CD14-positive monocyte (primary cell): ENCODE results near the gene STAC. TPM values are rescaled to one million over a fixed set of nuclear protein-coding genes. Genes with fewer than 3 reads are reported as not detected.

Experiments used
- DNase-seq, 3 donors: peaks; one replicate each; pipeline ENCODE4 v3.0.0-alpha.2; 2011 to 2022
- H2AFZ ChIP-seq: 2 replicates; pipeline ENCODE4 v1.6.0; 2012; ENCODE audit warnings: mild to moderate bottlenecking, low read depth, low read length, inconsistent platforms; ENCODE audit not compliant: insufficient read depth, poor library complexity, severe bottlenecking
- H3K27ac ChIP-seq, 2 donors: 1 replicate in 1 of 2; 2 replicates in 1 of 2; pipeline ENCODE4 v1.5.1; 2012 to 2013; ENCODE audit warnings: low read length in 2 of 2, control low read depth in 1 of 2, inconsistent platforms in 1 of 2, low read depth in 1 of 2, mild to moderate bottlenecking in 1 of 2
- H3K27me3 ChIP-seq, 2 donors: one replicate each; pipeline versions ENCODE4 v1.6.0 to v1.6.1; 2011 to 2013; ENCODE audit warnings: low read length in 2 of 2; ENCODE audit not compliant: control insufficient read depth in 2 of 2, insufficient read depth in 2 of 2
- H3K36me3 ChIP-seq, 2 donors: replicated peaks in 1 of 2; 1 replicate in 1 of 2; 2 replicates in 1 of 2; pipeline versions ENCODE4 v1.5.1 to v1.6.1; 2012 to 2013; ENCODE audit warnings: low read length in 2 of 2, control low read depth in 1 of 2, inconsistent platforms in 1 of 2, mild to moderate bottlenecking in 1 of 2; ENCODE audit not compliant: insufficient read depth in 2 of 2, control insufficient read depth in 1 of 2
- H3K4me1 ChIP-seq, 2 donors: 1 replicate in 1 of 2; 2 replicates in 1 of 2; pipeline versions ENCODE4 v1.5.1 to v1.6.1; 2012 to 2013; ENCODE audit warnings: low read length in 2 of 2, control low read depth in 1 of 2, inconsistent platforms in 1 of 2, mild to moderate bottlenecking in 1 of 2, moderate library complexity in 1 of 2; ENCODE audit not compliant: insufficient read depth in 2 of 2, control insufficient read depth in 1 of 2
- H3K4me2 ChIP-seq: replicated peaks from 2 replicates; pipeline ENCODE3; 2012; ENCODE audit warnings: low read length, moderate library complexity, mild to moderate bottlenecking; ENCODE audit not compliant: poor library complexity, severe bottlenecking; ENCODE audit errors: extremely low read depth
- H3K4me3 ChIP-seq, 3 experiments: fragments of 200-600 bp in 1 of 3; sonication (generic) in 1 of 3; replicated peaks in 1 of 3; 1 replicate in 2 of 3; 2 replicates in 1 of 3; pipeline ENCODE4 v1.5.1; 2011 to 2013; ENCODE audit warnings: low read length in 3 of 3, mild to moderate bottlenecking in 3 of 3, control low read depth in 2 of 3, low read depth in 2 of 3, inconsistent platforms in 1 of 3, moderate library complexity in 1 of 3
- H3K79me2 ChIP-seq: 2 replicates; pipeline ENCODE4 v1.6.0; 2012; ENCODE audit warnings: mild to moderate bottlenecking, control low read depth, inconsistent platforms, low read length, moderate library complexity; ENCODE audit not compliant: insufficient read depth
- H3K9ac ChIP-seq: 2 replicates; pipeline ENCODE4 v1.6.0; 2017; ENCODE audit warnings: low read length, mild to moderate bottlenecking; ENCODE audit not compliant: insufficient read depth, poor library complexity, severe bottlenecking
- H3K9me3 ChIP-seq, 2 donors: replicated peaks in 1 of 2; 1 replicate in 1 of 2; 2 replicates in 1 of 2; pipeline versions ENCODE4 v1.5.1 to v1.6.1; 2012 to 2013; ENCODE audit warnings: low read length in 2 of 2, control low read depth in 1 of 2; ENCODE audit not compliant: control insufficient read depth in 1 of 2, insufficient read depth in 1 of 2
- H4K20me1 ChIP-seq: 2 replicates; pipeline ENCODE4 v1.6.0; 2012; ENCODE audit warnings: mild to moderate bottlenecking, low read length, control low read depth, moderate library complexity; ENCODE audit not compliant: insufficient read depth
- H3K27ac Mint-ChIP-seq, 7 donors: one replicate each; pipeline ENCODE4 v1.8.0; 2020; ENCODE audit warnings: mild to moderate bottlenecking in 7 of 7, mixed read lengths in 7 of 7, moderate library complexity in 6 of 7, inconsistent platforms in 2 of 7
- H3K27me3 Mint-ChIP-seq, 3 donors: one replicate each; pipeline ENCODE4 v1.8.0; 2021 to 2022; ENCODE audit warnings: low read depth in 3 of 3, mild to moderate bottlenecking in 3 of 3, mixed read lengths in 3 of 3, moderate library complexity in 3 of 3, inconsistent platforms in 1 of 3
- H3K36me3 Mint-ChIP-seq, 2 donors: one replicate each; pipeline ENCODE4 v1.8.0; 2020; ENCODE audit warnings: mixed read lengths in 2 of 2, inconsistent platforms in 1 of 2, mild to moderate bottlenecking in 1 of 2
- H3K4me1 Mint-ChIP-seq: one replicate; pipeline ENCODE4 v1.8.0; 2020; ENCODE audit warnings: mild to moderate bottlenecking, mixed read lengths
- H3K4me3 Mint-ChIP-seq, 2 donors: one replicate each; pipeline ENCODE4 v1.8.0; 2020; ENCODE audit warnings: mild to moderate bottlenecking in 2 of 2, mixed read lengths in 2 of 2, moderate library complexity in 1 of 2
- H3K9me3 Mint-ChIP-seq, 7 donors: one replicate each; pipeline ENCODE4 v1.8.0; 2020 to 2022; ENCODE audit warnings: mixed read lengths in 7 of 7, mild to moderate bottlenecking in 6 of 7, moderate library complexity in 6 of 7, inconsistent platforms in 2 of 7
- WGBS: methylation state at CpG from one replicate; pipeline ENCODE4 v1.1.5; 2013; ENCODE audit warnings: missing lambda C conversion rate; ENCODE audit not compliant: insufficient coverage; 5-methylcytosine and 5-hydroxymethylcytosine counted together
- intact Hi-C, 2 donors: fragments of 100-400 bp; cut with micrococcal nuclease; formaldehyde crosslinking; loops; one replicate each; pipeline versions ENCODE4 v1.15.0 to v1.15.1; 2023
- polyA plus RNA-seq, 3 donors: library from polyadenylated mRNA; depleted of rRNA in 1 of 3; unstranded in 2 of 3; stranded (reverse) in 1 of 3; fragments of 300-500 nt in 2 of 3; fragments of >200 nt in 1 of 3; fragmentation: Illumina TruSeq in 2 of 3; gene quantifications; 1 replicate in 2 of 3; 2 replicates in 1 of 3; pipeline ENCODE4 v1.2.3, GENCODE V29; 2012 to 2021
- TF ChIP-seq, protein P1 (sequence below): fragments of 200-600 bp; IDR thresholded peaks from one replicate; pipeline ENCODE4 v1.8.0; 2022; ENCODE audit warnings: antibody characterized with exemption, mild to moderate bottlenecking

The STAC gene
- polyA plus RNA-seq, 3 donors: 0.10 to 0.40 (median 0.12) TPM

DNA sequence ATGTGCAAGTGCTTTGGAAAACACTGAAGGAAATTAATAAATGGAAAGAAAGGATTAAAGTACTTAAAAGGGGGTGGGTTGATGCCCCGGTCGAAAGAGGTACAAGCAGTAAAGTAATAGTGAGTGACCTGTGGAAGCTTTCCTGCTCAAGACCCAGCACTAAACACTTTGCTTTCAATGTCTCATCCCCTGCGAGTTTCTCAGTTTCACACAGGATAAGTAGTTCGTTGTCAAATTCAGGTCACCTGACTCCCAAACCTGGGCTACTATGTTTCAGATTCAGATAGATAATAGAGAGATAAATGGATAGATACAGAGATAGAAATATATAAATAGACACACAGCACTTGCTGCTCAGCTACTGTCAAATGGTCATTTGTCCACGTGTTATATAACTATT is 19.6 kb downstream of the STAC start:
- Histone ChIP-seq H3K4me1 (no peaks in the 10 kb centered on the region), H3K9me3 (no peaks in the 10 kb centered on the region), H3K4me2 (no peak overlapping the region), H2AFZ (no peak overlapping the region), H3K4me3 (no peak overlapping the region), H3K36me3 (no peaks in the 10 kb centered on the region), H3K79me2 (no peaks in the 10 kb centered on the region), H3K9ac (no peak overlapping the region), H3K27ac (no peak overlapping the region), H3K27me3 (no peaks in the 10 kb centered on the region), H4K20me1 (no peaks in the 10 kb centered on the region)
- Mint-ChIP-seq H3K4me1 (no peaks in the 10 kb centered on the region), H3K9me3 (peaks cover 0 to 6% (median 1%) of the 10 kb centered on the region in 7 donors), H3K36me3 (no peaks in the 10 kb centered on the region), H3K27ac (no peak overlapping the region), H3K27me3 (no peaks in the 10 kb centered on the region), H3K4me3 (no peak overlapping the region)
- WGBS: no CpG with 5 or more reads among the region's 5 CpGs
- TF ChIP-seq, protein P1, sequence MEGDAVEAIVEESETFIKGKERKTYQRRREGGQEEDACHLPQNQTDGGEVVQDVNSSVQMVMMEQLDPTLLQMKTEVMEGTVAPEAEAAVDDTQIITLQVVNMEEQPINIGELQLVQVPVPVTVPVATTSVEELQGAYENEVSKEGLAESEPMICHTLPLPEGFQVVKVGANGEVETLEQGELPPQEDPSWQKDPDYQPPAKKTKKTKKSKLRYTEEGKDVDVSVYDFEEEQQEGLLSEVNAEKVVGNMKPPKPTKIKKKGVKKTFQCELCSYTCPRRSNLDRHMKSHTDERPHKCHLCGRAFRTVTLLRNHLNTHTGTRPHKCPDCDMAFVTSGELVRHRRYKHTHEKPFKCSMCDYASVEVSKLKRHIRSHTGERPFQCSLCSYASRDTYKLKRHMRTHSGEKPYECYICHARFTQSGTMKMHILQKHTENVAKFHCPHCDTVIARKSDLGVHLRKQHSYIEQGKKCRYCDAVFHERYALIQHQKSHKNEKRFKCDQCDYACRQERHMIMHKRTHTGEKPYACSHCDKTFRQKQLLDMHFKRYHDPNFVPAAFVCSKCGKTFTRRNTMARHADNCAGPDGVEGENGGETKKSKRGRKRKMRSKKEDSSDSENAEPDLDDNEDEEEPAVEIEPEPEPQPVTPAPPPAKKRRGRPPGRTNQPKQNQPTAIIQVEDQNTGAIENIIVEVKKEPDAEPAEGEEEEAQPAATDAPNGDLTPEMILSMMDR: no peak
- intact Hi-C loops: no loop called here
- DNase-seq: no peak

DNA sequence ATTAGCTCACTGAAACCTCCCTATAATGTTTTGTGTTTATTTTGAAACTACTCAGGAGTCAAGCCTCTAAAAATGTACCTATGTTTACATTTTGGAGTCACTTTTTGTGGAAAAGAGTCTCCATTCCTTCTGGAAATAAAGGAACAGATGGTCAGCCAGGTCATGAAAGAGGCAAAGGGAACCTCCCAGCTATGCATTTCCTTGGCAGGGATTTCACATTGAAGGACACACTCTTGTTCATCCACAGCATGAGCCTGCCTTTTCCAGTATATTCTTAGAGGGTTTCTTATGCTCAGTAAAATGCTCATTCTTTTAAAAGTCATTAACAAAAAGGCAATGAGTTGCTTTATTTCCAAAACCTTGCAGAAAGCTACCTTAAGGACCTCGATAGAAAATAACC is 20.8 kb downstream of the STAC start:
- WGBS: 100% methylated on average over 1 of the region's 1 CpG
- no peaks in the 10 kb centered on the region for H3K4me1 Mint-ChIP-seq

More for the DNA sequence above, 20.8 kb downstream of the STAC start:
- Histone ChIP-seq H3K27me3 (no peaks in the 10 kb centered on the region), H4K20me1 (no peaks in the 10 kb centered on the region), H3K27ac (no peak overlapping the region), H3K4me2 (no peak overlapping the region), H3K9ac (no peak overlapping the region), H3K36me3 (no peaks in the 10 kb centered on the region), H3K9me3 (no peaks in the 10 kb centered on the region), H3K79me2 (no peaks in the 10 kb centered on the region), H3K4me1 (no peaks in the 10 kb centered on the region), H3K4me3 (no peak overlapping the region), H2AFZ (no peak overlapping the region)
- H3K27me3 Mint-ChIP-seq: no peaks in the 10 kb centered on the region
- no peak overlapping the region for H3K27ac Mint-ChIP-seq
- H3K36me3 Mint-ChIP-seq: no peaks in the 10 kb centered on the region
- TF ChIP-seq, protein P1: no peak
- no peak for DNase-seq
- no peak overlapping the region for H3K4me3 Mint-ChIP-seq
- intact Hi-C loops: no loop called here
- peaks cover 0 to 6% (median 1%) of the 10 kb centered on the region in 7 donors for H3K9me3 Mint-ChIP-seq
